ENCODE measurements around the gene SP3. TPM values are rescaled to one million over a fixed set of nuclear protein-coding genes. Genes with fewer than 3 reads are reported as not detected.

Gene SP3
- total and polyA plus RNA-seq, 9 of the 15 experiments (the other 6 are each of a cell fraction or from before 2014, with no cell fraction given) = 12.0 to 106 (median 74.9) TPM

GRCh38 chr2:173940208-173941020 is 24.8 kb downstream of the SP3 start:
- Histone ChIP-seq H3K27me3 (ENCODE audit: control insufficient read depth in 2 of 2, insufficient read depth in 2 of 2, low read length in 2 of 2) (no peaks in the 10 kb centered on the region), H3K27ac (ENCODE audit: extremely low read depth, low read depth, low read length) (no peak overlapping the region), H2AFZ (ENCODE audit: low read depth, low read length) (no peak overlapping the region), H3K4me1 (replicated peaks in 1 of 2; ENCODE audit: control insufficient read depth in 2 of 2, insufficient read depth in 2 of 2, low read length in 2 of 2) (peaks cover 17 to 39% of the 10 kb centered on the region in 2 experiments), H3K9me3 (replicated peaks; ENCODE audit: control insufficient read depth, insufficient read depth, low read depth, low read length) (no peaks in the 10 kb centered on the region), H3K9ac (ENCODE audit: insufficient read depth in 1 of 2, low read depth in 2 of 2, low read length in 2 of 2) (no peak overlapping the region), H3K4me2 (ENCODE audit: insufficient read depth, low read length) (no peak overlapping the region), H3K9me1 (ENCODE audit: control insufficient read depth, insufficient read depth, low read length) (peaks cover 10% of the 10 kb centered on the region), H3K36me3 (ENCODE audit: control insufficient read depth, insufficient read depth, low read length) (peaks cover 2% of the 10 kb centered on the region), H4K20me1 (replicated peaks; ENCODE audit: control insufficient read depth, insufficient read depth, low read length) (peaks cover 38% of the 10 kb centered on the region), H3K4me3 (no peak overlapping the region), H3K79me2 (ENCODE audit: control insufficient read depth, insufficient read depth, low read length) (peaks cover 100% of the 10 kb centered on the region)
- BruUV-seq (replicated peaks) = no TSS peak
- TF ChIP-seq ARID1B (IDR thresholded peaks at IDR 0.05) (0 out of 2 replicates have a peak, but pooled peaks have one; percentile 10), ZNF165 (CRISPR knock-in tag; IDR thresholded peaks at IDR 0.05; ENCODE audit: borderline replicate concordance) (no peak)
- intact Hi-C loops (cut with micrococcal nuclease) (no loop called here), in situ Hi-C loops (cut with MboI) (loop anchor here (10.0 kb wide), 1 partner anchor 1224 kb away; the partner anchor contains the start of gene ATF2)
- WGBS (ENCODE audit: insufficient coverage, low coverage, missing lambda C conversion rate) = 73% methylated on average over 5 of the region's 5 CpGs
- FAIRE-seq = no peak
- ChIA-PET POLR2A (interaction anchor here (0.6 to 1.0 kb wide), 4 partner anchors 9 to 74 kb away, joined by 3 to 5 read pairs (median 3); no protein-coding TSS in a partner anchor), CTCF (ENCODE audit: low intra/inter-chr PET ratio) (no interaction called here)
- no peak for DNase-seq (ENCODE audit: extremely low read depth in 1 of 4, low spot score in 3 of 4)
- no peak for ATAC-seq

GRCh38 chr2:173938700-173939384 is 26.3 kb downstream of the SP3 start:
- FAIRE-seq (no peak), DNase-seq (ENCODE audit: extremely low read depth in 1 of 4, low spot score in 3 of 4) (no peak), ATAC-seq (peak; percentile 25)
- Histone ChIP-seq H3K9me1 (ENCODE audit: control insufficient read depth, insufficient read depth, low read length) (peaks cover 10% of the 10 kb centered on the region), H3K4me2 (ENCODE audit: insufficient read depth, low read length) (no peak overlapping the region), H3K27ac (ENCODE audit: extremely low read depth, low read depth, low read length) (no peak overlapping the region), H3K36me3 (ENCODE audit: control insufficient read depth, insufficient read depth, low read length) (peaks cover 8% of the 10 kb centered on the region), H3K9ac (ENCODE audit: insufficient read depth in 1 of 2, low read depth in 2 of 2, low read length in 2 of 2) (no peak overlapping the region), H3K4me1 (replicated peaks in 1 of 2; ENCODE audit: control insufficient read depth in 2 of 2, insufficient read depth in 2 of 2, low read length in 2 of 2) (peaks cover 17 to 39% of the 10 kb centered on the region in 2 experiments), H3K27me3 (ENCODE audit: control insufficient read depth in 2 of 2, insufficient read depth in 2 of 2, low read length in 2 of 2) (no peaks in the 10 kb centered on the region), H3K4me3 (no peak overlapping the region), H3K9me3 (replicated peaks; ENCODE audit: control insufficient read depth, insufficient read depth, low read depth, low read length) (no peaks in the 10 kb centered on the region), H2AFZ (ENCODE audit: low read depth, low read length) (no peak overlapping the region), H4K20me1 (replicated peaks; ENCODE audit: control insufficient read depth, insufficient read depth, low read length) (peaks cover 38% of the 10 kb centered on the region), H3K79me2 (ENCODE audit: control insufficient read depth, insufficient read depth, low read length) (peaks cover 100% of the 10 kb centered on the region)
- WGBS (ENCODE audit: insufficient coverage, low coverage, missing lambda C conversion rate) = 64% methylated on average over 2 of the region's 2 CpGs
- ChIA-PET POLR2A (no interaction called here), CTCF (ENCODE audit: low intra/inter-chr PET ratio) (interaction anchor here (0.6 to 0.8 kb wide), 2 partner anchors 9 to 103 kb away, joined by 3 to 4 read pairs; no protein-coding TSS in a partner anchor)
- intact Hi-C loops (cut with micrococcal nuclease) (no loop called here), in situ Hi-C loops (cut with MboI) (no loop called here)
- no TSS peak for BruUV-seq (replicated peaks)
- TF ChIP-seq TAL1 (IDR thresholded peaks at IDR 0.05) (peak; percentile 60), SMARCE1 (IDR thresholded peaks at IDR 0.05) (0 out of 2 replicates have a peak, but pooled peaks have one; percentile 13), CREM (IDR thresholded peaks at IDR 0.05; ENCODE audit: low read depth) (0 out of 2 replicates have a peak, but pooled peaks have one; percentile 11), TCF3 (CRISPR knock-in tag; IDR thresholded peaks at IDR 0.05) (peak; percentile 50; the same call in 1 of the 2 replicates), CBFA2T2 (conservative IDR thresholded peaks at IDR 0.05) (peak; percentile 49), ARID3A (IDR thresholded peaks at IDR 0.05; ENCODE audit: borderline replicate concordance, low read depth, low read length) (0 out of 2 replicates have a peak, but pooled peaks have one; percentile 43), SMARCA4 (IDR thresholded peaks at IDR 0.05) (peak; percentile 20; the same call in 1 of the 2 replicates), TEAD4 (IDR thresholded peaks at IDR 0.05; ENCODE audit: low read length) (peak; percentile 75), TEAD4 (CRISPR knock-in tag; IDR thresholded peaks at IDR 0.05; ENCODE audit: borderline replicate concordance) (no peak), SAFB2 (IDR thresholded peaks at IDR 0.05; ENCODE audit: borderline replicate concordance, low read depth, low read length, severe bottlenecking) (no peak), ARID1B (IDR thresholded peaks at IDR 0.05) (peak; percentile 57), CTBP1 (IDR thresholded peaks at IDR 0.05; ENCODE audit: borderline replicate concordance) (peak; percentile 16; the same call in 1 of the 2 replicates)

All from K562 (cell line).